HG02970 (cell line): ENCODE results near the gene AIRE.
"Not testable (repeated sequence)": the region's sequence is repeated elsewhere in the genome, so short reads cannot be mapped to it uniquely, and the experiment has no call there.

Source experiments
- ATAC-seq: cut with Tn5 transposase; IDR thresholded peaks from one replicate; pipeline ENCODE4 v1.9.1; 2021; ENCODE audit warnings: mild to moderate bottlenecking, moderate library complexity, moderate number of reproducible peaks; ENCODE audit not compliant: unreplicated experiment, low FRiP score

AIRE gene

GRCh38 chr21:44285138-44285992 is at the start of gene AIRE:
AIRE (plus strand) TSS chr21:44285876; CDS start chr21:44286007, 131 bp downstream.
- no peak for ATAC-seq

GRCh38 chr21:44240353-44240752 is 45.3 kb upstream of the AIRE start:
- ATAC-seq, result not testable (repeated sequence)

- not testable (repeated sequence) for ATAC-seq
These were observed 44.8 kb upstream of the AIRE start, which contains the start of gene ICOSLG for GRCh38 chr21:44240842-44241241. ICOSLG (minus strand) TSS chr21:44240943; CDS start chr21:44240817, 126 bp downstream.

- ATAC-seq, result not testable (repeated sequence)
These were observed 44.4 kb upstream of the AIRE start for GRCh38 chr21:44241281-44241680.

- ATAC-seq, result peak; percentile 34
These were observed 41.7 kb upstream of the AIRE start for GRCh38 chr21:44243980-44244379.

GRCh38 chr21:44247904-44248303 is 37.8 kb upstream of the AIRE start:
- not testable (repeated sequence) for ATAC-seq

GRCh38 chr21:44249204-44250037 is 36.3 kb upstream of the AIRE start:
- ATAC-seq, result not testable (repeated sequence)

- no peak for ATAC-seq
These were observed 31.6 kb upstream of the AIRE start for GRCh38 chr21:44253832-44254710.

- no peak for ATAC-seq
These were observed 30.1 kb upstream of the AIRE start for GRCh38 chr21:44255511-44255981.

GRCh38 chr21:44258056-44258725 is 27.5 kb upstream of the AIRE start:
- no peak for ATAC-seq

- ATAC-seq, result no peak
These were observed 26.5 kb upstream of the AIRE start for GRCh38 chr21:44259082-44259705.

GRCh38 chr21:44260066-44260465 is 25.6 kb upstream of the AIRE start:
- no peak for ATAC-seq

GRCh38 chr21:44260791-44261631 is 24.7 kb upstream of the AIRE start:
- ATAC-seq, result no peak

GRCh38 chr21:44261675-44262295 is 23.9 kb upstream of the AIRE start, which contains the start of gene DNMT3L:
DNMT3L (minus strand) TSS chr21:44261897; CDS start chr21:44261259, 638 bp downstream.
- no peak for ATAC-seq

GRCh38 chr21:44262338-44263056 is 23.2 kb upstream of the AIRE start:
- ATAC-seq, result no peak

- ATAC-seq, result no peak
These were observed 22.4 kb upstream of the AIRE start for GRCh38 chr21:44263221-44263760.

- ATAC-seq, result no peak
These were observed 21.9 kb upstream of the AIRE start for GRCh38 chr21:44263768-44264167.
